DMS153 treated with DMSO at 0.1 percent for 48 hours (cell line): Measurements from ENCODE around the gene GNRH2.
"Not testable (repeated sequence)": the region's sequence is repeated elsewhere in the genome, so short reads cannot be mapped to it uniquely, and the experiment has no call there.

Experiments used
- DNase-seq: peaks from one replicate; lab custom pipeline; 2025; ENCODE audit not compliant: unreplicated experiment; lab: John Stamatoyannopoulos, UW

GNRH2 gene

GRCh38 chr20:3072530-3073250, 29.3 kb downstream of the GNRH2 start:
- no peak for DNase-seq

GRCh38 chr20:3073251-3073643, 29.8 kb downstream of the GNRH2 start:
- not testable (repeated sequence) for DNase-seq

GRCh38 chr20:3074812-3075211, 31.4 kb downstream of the GNRH2 start:
- no peak for DNase-seq

- not testable (repeated sequence) for DNase-seq
Measured at GRCh38 chr20:3075315-3075714, 31.9 kb downstream of the GNRH2 start.

GRCh38 chr20:3077618-3078134, 34.3 kb downstream of the GNRH2 start:
- no peak for DNase-seq

GRCh38 chr20:3080939-3081388, 37.5 kb downstream of the GNRH2 start:
- DNase-seq, result no peak

- DNase-seq, result no peak
Measured at GRCh38 chr20:3081641-3082040, 38.2 kb downstream of the GNRH2 start.

- DNase-seq, result no peak
Measured at GRCh38 chr20:3082306-3082951, 39.0 kb downstream of the GNRH2 start.

- DNase-seq, result no peak
Measured at GRCh38 chr20:3082955-3083952, 39.8 kb downstream of the GNRH2 start.

- no peak for DNase-seq
Measured at GRCh38 chr20:3084283-3084985, 41.0 kb downstream of the GNRH2 start, which contains the start of gene AVP. AVP (minus strand) TSS chr20:3084724; CDS start chr20:3084674, 50 bp downstream.

GRCh38 chr20:3084986-3085360, 41.6 kb downstream of the GNRH2 start:
- no peak for DNase-seq

- no peak for DNase-seq
Measured at GRCh38 chr20:3085571-3086072, 42.2 kb downstream of the GNRH2 start.

- DNase-seq, result no peak
Measured at GRCh38 chr20:3088031-3088430, 44.6 kb downstream of the GNRH2 start.

GRCh38 chr20:3090565-3090964, 47.1 kb downstream of the GNRH2 start:
- DNase-seq, result no peak

- no peak for DNase-seq
Measured at GRCh38 chr20:3092611-3093379, 49.4 kb downstream of the GNRH2 start.

- DNase-seq, result no peak
Measured at GRCh38 chr20:3093861-3094361, 50.5 kb downstream of the GNRH2 start.

GRCh38 chr20:3094848-3095629, 51.6 kb downstream of the GNRH2 start:
- DNase-seq, result no peak
